ENCODE results near the gene CLCN1. TPM values are rescaled to one million over a fixed set of nuclear protein-coding genes. Genes with fewer than 3 reads are reported as not detected.

Gene CLCN1
- total RNA-seq, 3 donors from 2014 or later (not counting 1 experiment from before 2014, with no cell fraction given): 0.16 to 0.19 TPM; not detected in 1

- H3K36me3 Mint-ChIP-seq: no peaks in the 10 kb centered on the region
- Histone ChIP-seq H3K27ac (ENCODE audit: low read length) (no peak overlapping the region), H3K36me3 (ENCODE audit: control insufficient read depth, insufficient read depth, low read length) (no peaks in the 10 kb centered on the region), H3K27me3 (ENCODE audit: control insufficient read depth, insufficient read depth, low read length) (no peaks in the 10 kb centered on the region), H3K4me3 (ENCODE audit: low read length) (no peak overlapping the region), H3K9me3 (ENCODE audit: control insufficient read depth, insufficient read depth, low read length) (no peaks in the 10 kb centered on the region), H3K4me1 (ENCODE audit: control insufficient read depth, insufficient read depth, low read length) (no peaks in the 10 kb centered on the region)
- H3K27me3 Mint-ChIP-seq (ENCODE audit: low read depth in 2 of 2): peaks cover 7 to 10% of the 10 kb centered on the region in 2 donors
- no peak for TF ChIP-seq CTCF (IDR thresholded peaks at IDR 0.05)
- 93% methylated on average over 8 of the region's 8 CpGs for WGBS (ENCODE audit: insufficient coverage)
- peaks cover 0 to 2% of the 10 kb centered on the region in 2 donors for H3K4me1 Mint-ChIP-seq
- ATAC-seq: no peak
- no peak for DNase-seq
- H3K4me3 Mint-ChIP-seq: no peak overlapping the region
- no peaks in the 10 kb centered on the region for H3K9me3 Mint-ChIP-seq
- intact Hi-C loops (cut with micrococcal nuclease): no loop called here
- H3K27ac Mint-ChIP-seq: no peak overlapping the region
Measured at GRCh38 chr7:143331179-143331801, 15.4 kb downstream of the CLCN1 start.

- TF ChIP-seq CTCF (IDR thresholded peaks at IDR 0.05): no peak
- ATAC-seq: no peak
- no CpG with 5 or more reads among the region's 1 CpG for WGBS (ENCODE audit: insufficient coverage)
Measured at GRCh38 chr7:143334244-143334643, 18.3 kb downstream of the CLCN1 start.

GRCh38 chr7:143337216-143337615 is 21.3 kb downstream of the CLCN1 start:
- no peak overlapping the region for H3K27ac Mint-ChIP-seq
- H3K4me1 Mint-ChIP-seq: no peaks in the 10 kb centered on the region
- Histone ChIP-seq H3K9me3 (ENCODE audit: control insufficient read depth, insufficient read depth, low read length) (no peaks in the 10 kb centered on the region), H3K36me3 (ENCODE audit: control insufficient read depth, insufficient read depth, low read length) (no peaks in the 10 kb centered on the region), H3K4me3 (ENCODE audit: low read length) (no peak overlapping the region), H3K27me3 (ENCODE audit: control insufficient read depth, insufficient read depth, low read length) (no peaks in the 10 kb centered on the region), H3K27ac (ENCODE audit: low read length) (no peak overlapping the region), H3K4me1 (ENCODE audit: control insufficient read depth, insufficient read depth, low read length) (no peaks in the 10 kb centered on the region)
- H3K36me3 Mint-ChIP-seq: no peaks in the 10 kb centered on the region
- intact Hi-C loops (cut with micrococcal nuclease): no loop called here
- no peak for TF ChIP-seq CTCF (IDR thresholded peaks at IDR 0.05)
- DNase-seq (no peak), ATAC-seq (no peak)
- no peaks in the 10 kb centered on the region for H3K9me3 Mint-ChIP-seq
- H3K27me3 Mint-ChIP-seq (ENCODE audit: low read depth in 2 of 2): peaks cover 20 to 39% of the 10 kb centered on the region in 2 donors
- no peak overlapping the region for H3K4me3 Mint-ChIP-seq
- 92% methylated on average over 3 of the region's 3 CpGs for WGBS (ENCODE audit: insufficient coverage)

More at GRCh38 chr7:143334244-143334643, 18.3 kb downstream of the CLCN1 start:
- H3K27ac ChIP-seq (ENCODE audit: low read length): no peak overlapping the region
- peaks cover 17 to 31% of the 10 kb centered on the region in 2 donors for H3K27me3 Mint-ChIP-seq (ENCODE audit: low read depth in 2 of 2)
- H3K27ac Mint-ChIP-seq: no peak overlapping the region
- H3K9me3 Mint-ChIP-seq: no peaks in the 10 kb centered on the region
- H3K36me3 Mint-ChIP-seq: no peaks in the 10 kb centered on the region
- intact Hi-C loops (cut with micrococcal nuclease): no loop called here
- H3K4me3 Mint-ChIP-seq: no peak overlapping the region
- no peak overlapping the region for H3K4me3 ChIP-seq (ENCODE audit: low read length)
- H3K4me1 Mint-ChIP-seq: no peaks in the 10 kb centered on the region
- no peaks in the 10 kb centered on the region for H3K36me3 ChIP-seq (ENCODE audit: control insufficient read depth, insufficient read depth, low read length)
- H3K4me1 ChIP-seq (ENCODE audit: control insufficient read depth, insufficient read depth, low read length): no peaks in the 10 kb centered on the region
- no peak for DNase-seq
- no peaks in the 10 kb centered on the region for H3K27me3 ChIP-seq (ENCODE audit: control insufficient read depth, insufficient read depth, low read length)
- no peaks in the 10 kb centered on the region for H3K9me3 ChIP-seq (ENCODE audit: control insufficient read depth, insufficient read depth, low read length)

GRCh38 chr7:143341842-143342241 is 25.9 kb downstream of the CLCN1 start:
- intact Hi-C loops (cut with micrococcal nuclease): no loop called here
- no peak overlapping the region for H3K27ac ChIP-seq (ENCODE audit: low read length)
- no peaks in the 10 kb centered on the region for H3K36me3 ChIP-seq (ENCODE audit: control insufficient read depth, insufficient read depth, low read length)
- Mint-ChIP-seq H3K36me3 (no peaks in the 10 kb centered on the region), H3K27ac (no peak overlapping the region), H3K9me3 (no peaks in the 10 kb centered on the region), H3K27me3 (ENCODE audit: low read depth in 2 of 2) (peaks cover 24 to 33% of the 10 kb centered on the region in 2 donors), H3K4me3 (no peak overlapping the region), H3K4me1 (peaks cover 9 to 12% of the 10 kb centered on the region in 2 donors)
- 94% methylated on average over 8 of the region's 8 CpGs for WGBS (ENCODE audit: insufficient coverage)
- DNase-seq: no peak
- no peak overlapping the region for H3K4me3 ChIP-seq (ENCODE audit: low read length)
- peaks cover 3% of the 10 kb centered on the region for H3K27me3 ChIP-seq (ENCODE audit: control insufficient read depth, insufficient read depth, low read length)
- no peak for ATAC-seq
- no peak for TF ChIP-seq CTCF (IDR thresholded peaks at IDR 0.05)
- H3K9me3 ChIP-seq (ENCODE audit: control insufficient read depth, insufficient read depth, low read length): no peaks in the 10 kb centered on the region
- H3K4me1 ChIP-seq (ENCODE audit: control insufficient read depth, insufficient read depth, low read length): peaks cover 11% of the 10 kb centered on the region
